Dedifferentiated amniotic fluid mesenchymal stem cell (primary cell): ENCODE data around the gene HM13.
"Not testable (repeated sequence)": the region's sequence is repeated elsewhere in the genome, so short reads cannot be mapped to it uniquely, and the experiment has no call there.

Experiments used
- DNase-seq: peaks from one replicate; pipeline ENCODE4 v3.0.0-alpha.2; 2016; ENCODE audit errors: extremely low spot score

Gene HM13

DNA sequence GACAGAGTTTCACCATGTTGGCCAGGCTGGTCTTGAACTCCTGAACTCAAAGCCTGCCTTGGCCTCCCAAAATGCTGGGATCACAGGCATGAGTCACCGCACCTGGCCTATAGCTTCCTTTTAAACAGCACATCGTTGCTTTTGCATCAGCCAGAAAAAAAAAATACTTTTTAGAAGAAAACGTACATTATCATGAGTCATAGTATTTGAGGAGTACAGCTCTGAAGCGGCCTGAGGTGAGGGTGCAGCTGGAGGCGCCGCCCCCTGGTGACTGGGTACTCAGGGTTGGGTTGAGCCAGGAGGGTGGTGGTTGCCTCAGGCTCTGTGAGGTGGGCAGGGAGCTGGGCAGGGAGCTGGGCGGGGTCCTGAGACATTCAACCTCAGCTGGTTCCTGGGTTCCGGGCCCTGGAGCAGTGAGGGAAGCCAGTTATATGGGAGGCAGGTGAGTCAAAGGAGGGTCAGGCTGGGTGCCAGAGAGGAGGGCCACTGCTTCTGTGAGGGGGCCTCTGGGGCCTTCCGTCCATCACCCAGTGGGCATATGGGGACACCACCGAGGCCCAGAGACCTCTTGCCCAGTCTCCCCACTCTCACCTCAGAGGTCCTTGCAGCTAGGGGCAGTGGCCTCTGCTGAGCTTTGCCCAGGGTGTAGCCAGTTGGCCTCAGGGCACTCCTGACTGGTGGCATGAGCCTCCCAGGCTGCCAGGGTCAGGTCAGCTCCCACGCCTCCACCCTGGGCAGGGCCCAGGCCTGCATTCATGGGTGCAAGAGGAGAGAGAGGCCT, 79.2 kb downstream of the HM13 start:
- DNase-seq, result peak; percentile 43

DNA sequence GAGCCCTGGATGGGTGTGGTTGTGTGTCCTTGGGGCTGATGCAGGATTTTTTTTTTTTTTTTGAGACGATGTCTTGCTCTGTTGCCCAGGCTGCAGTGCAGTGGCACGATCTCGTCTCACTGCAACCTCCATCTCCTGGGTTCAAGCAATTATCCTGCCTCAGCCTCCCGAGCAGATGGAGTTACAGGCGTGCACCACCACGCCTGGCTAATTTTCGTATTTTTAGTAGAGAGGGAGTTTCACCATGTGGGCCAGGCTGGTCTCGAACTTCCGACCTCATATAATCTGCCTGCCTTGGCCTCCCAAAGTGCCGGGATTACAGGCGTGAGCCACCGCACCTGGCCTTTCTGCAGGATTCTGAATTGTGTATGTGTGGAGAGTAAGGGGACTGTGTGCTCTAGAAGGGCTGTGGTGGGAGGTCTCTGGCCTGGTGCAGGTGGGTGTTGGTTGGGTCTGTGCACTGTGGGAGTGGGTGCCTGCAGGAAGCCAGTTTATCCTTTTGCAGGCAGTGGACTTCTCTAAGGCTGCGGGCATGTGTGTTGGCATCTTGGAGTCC, 79.8 kb downstream of the HM13 start:
- no peak for DNase-seq

DNA sequence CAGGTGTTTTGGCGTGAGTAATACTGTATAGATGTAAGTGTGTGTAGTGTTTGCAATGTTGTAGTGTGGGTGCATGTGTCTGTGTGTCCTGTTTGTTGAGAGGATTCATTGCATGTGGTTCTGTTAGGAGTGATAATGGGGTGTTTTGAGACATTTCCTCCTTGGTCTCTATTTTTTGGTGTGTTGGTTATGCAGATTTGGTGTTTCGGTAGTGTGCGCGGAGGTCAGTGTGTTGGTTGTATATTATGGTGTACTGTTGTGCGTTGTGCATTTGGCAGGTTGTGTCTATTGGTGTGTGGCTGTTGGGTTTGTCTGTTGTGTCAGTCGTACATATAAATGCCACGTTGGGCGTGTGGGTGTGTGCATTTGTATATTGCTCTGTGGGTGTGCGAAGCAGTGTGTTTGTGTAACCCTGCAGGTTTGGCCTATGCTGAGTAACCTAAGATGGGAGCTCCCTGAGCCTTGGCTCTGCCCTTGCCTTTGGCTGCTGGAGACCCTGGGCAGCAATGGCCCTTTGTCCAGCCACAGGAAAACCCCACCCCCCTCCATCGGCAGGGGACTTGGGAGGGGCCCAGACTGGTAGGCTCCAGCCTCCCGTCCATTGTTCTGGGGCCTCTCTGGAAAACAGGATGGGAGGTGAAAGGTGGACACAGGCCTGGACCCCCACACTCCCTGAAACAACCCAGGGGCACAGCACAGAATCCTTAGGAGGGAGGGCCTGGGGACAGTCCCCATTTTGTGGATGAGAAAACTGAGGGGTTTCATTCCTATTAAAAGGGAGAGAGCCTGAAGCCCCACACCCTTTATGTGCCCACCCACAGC, 80.5 kb downstream of the HM13 start:
- no peak for DNase-seq

DNA sequence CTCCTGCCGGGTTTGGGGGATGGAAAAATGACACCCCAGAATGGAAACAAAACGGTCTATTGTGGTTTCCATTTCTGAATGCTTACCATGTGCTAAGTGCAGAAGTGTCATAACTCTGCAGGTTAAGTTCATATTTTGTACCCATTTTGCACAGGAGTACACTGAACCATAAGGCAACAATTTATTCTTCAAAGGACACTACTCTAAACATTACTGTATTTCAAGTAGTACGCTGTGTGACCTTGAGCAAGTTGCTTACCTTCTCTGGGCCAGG, 81.1 kb downstream of the HM13 start:
- no peak for DNase-seq

DNA sequence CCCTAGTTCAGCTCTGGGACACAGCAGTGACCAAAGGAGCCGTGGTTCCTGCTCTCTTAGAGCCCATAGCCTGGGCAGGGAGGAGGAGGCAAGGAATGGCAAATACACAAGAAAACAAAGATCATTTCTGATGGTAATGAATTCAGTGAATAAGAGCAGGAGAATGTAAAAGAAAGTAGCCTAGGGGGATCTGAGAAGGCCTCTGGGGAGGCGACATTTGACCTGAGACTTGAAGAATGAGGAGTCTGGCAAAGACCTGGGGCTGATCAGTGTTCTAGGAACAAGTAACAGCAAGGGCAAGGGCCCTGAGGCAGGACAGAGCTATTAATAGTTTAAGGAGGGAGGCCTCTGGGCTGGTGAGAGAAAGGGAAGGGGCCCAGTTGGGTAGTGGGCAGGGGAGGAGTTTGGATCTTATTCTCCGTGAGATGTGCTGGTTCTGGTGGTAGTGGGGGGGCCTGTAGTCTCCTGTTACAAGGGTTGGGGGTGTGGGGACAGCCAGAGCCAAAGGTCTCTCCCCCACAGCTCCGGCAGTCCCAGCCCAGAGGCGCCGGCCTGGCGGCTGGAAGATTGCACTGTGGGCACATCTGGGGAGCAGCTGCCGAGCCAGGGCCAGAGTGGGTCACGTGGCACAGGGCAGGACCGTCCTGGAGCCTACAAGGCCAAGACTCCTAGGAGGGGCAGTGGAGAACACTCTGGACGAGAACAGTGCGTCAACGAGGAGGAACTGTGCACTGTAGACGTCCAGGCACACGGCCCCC, 81.6 kb downstream of the HM13 start:
- peak; percentile 91 for DNase-seq

DNA sequence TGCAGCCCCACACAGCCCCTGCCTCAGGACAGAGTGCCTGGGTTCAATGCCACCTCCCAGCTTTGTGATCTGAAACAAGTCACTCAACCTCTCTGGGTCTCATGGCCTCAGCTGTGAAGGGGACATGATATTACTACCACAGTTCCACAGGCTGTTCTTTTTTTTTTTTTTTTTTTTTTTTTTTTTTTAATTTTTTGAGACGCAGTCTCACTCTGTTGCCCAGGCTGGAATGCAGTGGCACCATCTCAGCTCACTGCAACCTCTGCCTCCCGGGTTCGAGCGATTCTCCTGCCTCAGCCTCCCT, 82.1 kb downstream of the HM13 start:
- DNase-seq, result not testable (repeated sequence)

DNA sequence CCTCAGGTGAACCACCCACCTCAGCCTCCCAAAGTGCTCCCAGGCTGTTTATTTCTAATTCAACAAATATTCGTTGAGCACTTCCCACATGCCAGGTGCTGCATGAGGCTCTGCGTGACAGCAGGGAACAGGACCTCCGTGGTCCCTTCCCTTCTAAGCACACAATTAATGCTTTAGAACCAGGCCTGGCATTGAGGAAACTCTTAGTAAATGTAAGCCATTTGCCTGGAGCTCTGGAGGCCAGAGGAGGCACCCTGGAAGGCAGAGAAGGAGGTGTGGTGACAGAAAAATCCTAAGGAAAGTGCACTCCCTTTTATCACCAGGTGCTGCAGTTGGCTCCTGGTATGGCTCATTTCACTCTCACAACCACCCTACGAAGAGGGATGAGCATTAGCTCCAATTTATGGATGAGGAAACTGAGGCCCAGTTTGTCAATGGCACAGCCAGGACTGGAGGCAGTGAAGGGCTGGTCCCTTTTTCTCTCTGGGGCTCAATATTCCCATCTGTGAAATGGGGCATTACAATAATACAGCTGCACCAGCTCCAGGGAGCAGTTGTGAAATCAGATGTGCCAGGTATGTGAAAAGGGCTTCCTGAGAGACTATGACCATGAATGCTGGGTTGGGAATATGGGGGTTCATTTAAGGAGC, 82.7 kb downstream of the HM13 start:
- DNase-seq, result no peak

DNA sequence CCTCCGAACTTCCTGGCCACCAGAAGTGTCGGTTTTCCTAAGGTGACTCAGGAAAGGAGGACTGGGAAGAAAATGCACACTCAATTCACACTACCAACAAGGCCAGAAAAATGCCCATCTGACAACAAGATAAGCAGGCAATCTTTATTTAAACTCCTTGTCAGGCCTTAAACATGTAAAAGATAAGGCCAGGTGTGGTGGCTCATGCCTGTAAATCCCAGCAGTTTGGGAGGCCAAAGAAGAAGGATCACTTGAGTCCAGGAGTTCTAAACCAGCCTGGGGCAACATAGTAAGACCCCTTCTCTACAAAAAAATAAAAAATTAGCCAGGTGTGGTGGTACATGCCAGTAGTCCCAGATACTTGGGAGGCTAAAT, 83.2 kb downstream of the HM13 start:
- no peak for DNase-seq

DNA sequence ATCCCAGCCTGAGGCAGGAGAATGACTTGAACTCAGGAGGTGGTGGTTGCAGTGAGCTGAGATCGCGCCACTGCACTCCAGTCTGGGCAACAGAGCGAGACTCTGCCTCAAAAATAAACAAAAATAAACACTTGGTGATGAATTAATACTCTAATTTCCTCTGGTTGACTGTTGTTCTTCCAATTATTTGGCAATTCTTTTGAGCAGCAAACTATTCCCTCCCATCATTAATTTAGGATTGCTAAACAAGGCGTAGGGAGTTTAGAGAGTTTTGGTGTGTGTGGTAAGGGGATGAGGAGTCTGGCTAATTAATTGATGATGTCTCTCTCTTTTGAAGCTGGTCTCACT, 88.2 kb downstream of the HM13 start:
- DNase-seq, result no peak

DNA sequence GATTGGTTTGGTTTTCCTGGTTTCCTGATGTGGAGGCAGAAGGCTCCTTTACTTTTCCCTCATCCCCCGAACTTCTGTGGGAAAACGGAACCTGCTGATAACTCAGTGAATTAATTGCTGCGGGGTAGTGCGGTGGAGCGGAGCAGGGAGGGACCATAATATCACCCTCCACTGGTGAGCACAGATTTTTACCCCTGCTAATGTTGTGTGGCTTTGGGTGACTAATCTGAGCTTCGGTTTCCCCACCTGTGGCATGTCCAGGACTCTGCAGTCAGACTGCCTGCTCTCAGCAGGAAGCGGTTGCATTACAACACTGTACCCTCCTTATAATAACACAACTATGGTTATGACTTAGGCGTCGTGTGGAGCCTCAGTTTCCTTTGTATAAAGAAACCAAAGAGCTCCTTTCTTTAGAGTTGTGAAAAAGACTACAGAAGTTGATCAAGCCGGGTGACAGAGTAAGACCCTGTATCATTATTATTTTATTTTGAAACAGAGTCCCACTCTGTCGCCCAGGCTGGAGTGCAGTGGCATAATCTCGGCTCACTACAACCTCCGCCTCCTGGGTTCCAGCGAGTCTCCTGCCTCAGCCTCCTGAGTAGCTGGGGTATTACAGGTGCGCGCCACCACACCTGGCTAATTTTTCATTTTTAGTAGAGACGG, 88.7 kb downstream of the HM13 start:
- DNase-seq, result no peak

DNA sequence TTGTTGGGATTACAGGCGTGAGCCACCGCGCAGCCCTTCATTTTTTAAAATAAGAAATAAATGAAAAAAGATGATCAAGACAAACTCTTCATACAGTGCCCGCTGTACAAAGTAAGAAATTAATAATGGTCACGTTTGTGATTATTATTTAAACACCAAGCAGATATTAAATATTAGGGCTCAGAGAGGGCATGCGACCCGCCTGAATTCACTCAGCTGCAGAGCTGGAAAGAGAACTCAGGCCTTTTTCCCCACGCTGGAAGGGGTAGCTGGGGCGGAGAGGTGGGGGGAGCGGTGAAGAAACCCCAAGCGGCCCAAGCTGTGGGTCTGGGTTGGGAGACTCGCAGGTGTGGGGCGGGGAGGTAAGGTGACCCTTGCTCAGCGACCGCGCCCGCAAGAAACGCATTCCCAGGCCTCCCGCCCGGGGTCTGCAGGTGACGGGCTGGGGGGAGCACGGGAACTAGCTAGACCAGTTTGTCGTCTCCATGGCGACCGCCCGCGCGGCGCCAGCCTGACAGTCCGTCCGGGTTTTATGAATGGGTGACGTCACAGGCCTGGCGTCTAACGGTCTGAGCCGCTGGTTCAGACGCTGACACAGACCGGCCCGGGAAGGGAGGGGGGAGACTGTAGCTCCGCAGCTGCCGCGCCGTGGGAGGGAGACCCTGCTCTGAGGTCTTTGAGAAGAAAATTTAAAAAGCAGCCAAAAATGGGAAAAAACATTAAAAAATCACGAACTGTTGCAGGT, 89.8 kb downstream of the HM13 start:
- DNase-seq, result peak; percentile 87

DNA sequence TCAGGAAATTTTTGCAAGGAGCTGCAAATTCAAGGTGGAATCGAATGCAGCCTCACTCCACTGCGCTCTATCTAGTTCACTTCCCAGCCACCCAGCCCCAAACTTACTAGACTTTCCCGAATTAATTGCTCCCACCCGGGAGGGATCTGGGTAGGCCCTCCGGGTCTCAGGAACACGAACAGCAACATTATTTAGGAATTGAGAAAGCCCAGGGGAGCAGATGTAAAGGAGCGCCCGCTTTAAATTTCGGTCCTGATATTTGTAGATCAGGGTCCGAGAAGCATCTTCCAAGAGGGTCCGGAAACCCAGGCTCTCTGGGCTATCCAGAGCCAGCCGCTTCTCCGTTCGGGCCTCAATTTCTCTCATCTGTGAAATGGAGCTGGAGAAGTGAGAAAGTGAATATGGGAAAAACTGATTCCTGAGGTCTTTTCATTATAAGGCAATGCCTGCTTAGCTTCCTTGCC, 90.4 kb downstream of the HM13 start:
- DNase-seq, result no peak

DNA sequence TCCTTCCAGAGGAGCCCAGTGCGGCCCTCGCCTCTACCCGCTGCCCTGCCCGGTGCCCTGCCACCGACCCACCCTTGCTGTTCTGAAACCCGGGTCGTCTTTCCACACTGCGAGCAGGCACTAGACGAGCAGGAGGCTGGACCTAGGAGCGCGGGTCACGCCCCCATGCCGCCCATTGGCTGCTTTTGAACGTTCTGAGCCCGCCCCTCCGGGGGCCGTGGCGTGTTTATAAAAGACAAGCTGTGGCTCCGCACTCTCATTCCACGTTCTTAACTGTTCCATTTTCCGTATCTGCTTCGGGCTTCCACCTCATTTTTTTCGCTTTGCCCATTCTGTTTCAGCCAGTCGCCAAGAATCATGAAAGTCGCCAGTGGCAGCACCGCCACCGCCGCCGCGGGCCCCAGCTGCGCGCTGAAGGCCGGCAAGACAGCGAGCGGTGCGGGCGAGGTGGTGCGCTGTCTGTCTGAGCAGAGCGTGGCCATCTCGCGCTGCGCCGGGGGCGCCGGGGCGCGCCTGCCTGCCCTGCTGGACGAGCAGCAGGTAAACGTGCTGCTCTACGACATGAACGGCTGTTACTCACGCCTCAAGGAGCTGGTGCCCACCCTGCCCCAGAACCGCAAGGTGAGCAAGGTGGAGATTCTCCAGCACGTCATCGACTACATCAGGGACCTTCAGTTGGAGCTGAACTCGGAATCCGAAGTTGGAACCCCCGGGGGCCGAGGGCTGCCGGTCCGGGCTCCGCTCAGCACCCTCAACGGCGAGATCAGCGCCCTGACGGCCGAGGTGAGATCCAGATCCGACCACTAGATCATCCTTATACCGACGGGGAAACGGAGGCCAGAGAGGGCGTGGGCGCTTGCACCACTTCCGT, 91.0 kb downstream of the HM13 start, which contains the start of gene ID1:
TSS of gene ID1 (plus strand) at position 259 of the 871 bp plus-strand sequence. CDS start at position 358, 99 bp downstream.
- peak; percentile 93 for DNase-seq

DNA sequence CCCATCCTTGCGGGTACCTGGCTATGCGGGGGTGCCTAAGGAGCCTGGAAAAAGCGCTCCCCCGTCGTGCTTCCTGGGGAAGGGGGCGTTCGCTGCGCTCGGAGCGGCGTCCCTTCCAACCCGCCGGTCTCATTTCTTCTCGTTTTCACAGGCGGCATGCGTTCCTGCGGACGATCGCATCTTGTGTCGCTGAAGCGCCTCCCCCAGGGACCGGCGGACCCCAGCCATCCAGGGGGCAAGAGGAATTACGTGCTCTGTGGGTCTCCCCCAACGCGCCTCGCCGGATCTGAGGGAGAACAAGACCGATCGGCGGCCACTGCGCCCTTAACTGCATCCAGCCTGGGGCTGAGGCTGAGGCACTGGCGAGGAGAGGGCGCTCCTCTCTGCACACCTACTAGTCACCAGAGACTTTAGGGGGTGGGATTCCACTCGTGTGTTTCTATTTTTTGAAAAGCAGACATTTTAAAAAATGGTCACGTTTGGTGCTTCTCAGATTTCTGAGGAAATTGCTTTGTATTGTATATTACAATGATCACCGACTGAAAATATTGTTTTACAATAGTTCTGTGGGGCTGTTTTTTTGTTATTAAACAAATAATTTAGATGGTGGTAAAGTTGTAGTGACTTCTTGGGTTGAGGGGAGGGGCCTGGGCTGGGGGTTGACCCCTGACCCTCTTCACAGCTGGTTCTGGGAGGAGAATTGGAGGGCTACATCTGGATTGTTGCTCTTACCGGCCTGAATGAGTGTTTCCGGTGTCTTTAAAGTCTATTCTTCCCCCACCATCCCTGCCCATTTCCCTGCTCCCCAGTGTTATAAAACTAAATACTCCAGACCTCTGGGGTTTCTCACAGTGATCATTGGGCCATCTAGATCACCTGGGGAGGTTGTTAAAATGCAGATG, 91.9 kb downstream of the HM13 start:
- no peak for DNase-seq

DNA sequence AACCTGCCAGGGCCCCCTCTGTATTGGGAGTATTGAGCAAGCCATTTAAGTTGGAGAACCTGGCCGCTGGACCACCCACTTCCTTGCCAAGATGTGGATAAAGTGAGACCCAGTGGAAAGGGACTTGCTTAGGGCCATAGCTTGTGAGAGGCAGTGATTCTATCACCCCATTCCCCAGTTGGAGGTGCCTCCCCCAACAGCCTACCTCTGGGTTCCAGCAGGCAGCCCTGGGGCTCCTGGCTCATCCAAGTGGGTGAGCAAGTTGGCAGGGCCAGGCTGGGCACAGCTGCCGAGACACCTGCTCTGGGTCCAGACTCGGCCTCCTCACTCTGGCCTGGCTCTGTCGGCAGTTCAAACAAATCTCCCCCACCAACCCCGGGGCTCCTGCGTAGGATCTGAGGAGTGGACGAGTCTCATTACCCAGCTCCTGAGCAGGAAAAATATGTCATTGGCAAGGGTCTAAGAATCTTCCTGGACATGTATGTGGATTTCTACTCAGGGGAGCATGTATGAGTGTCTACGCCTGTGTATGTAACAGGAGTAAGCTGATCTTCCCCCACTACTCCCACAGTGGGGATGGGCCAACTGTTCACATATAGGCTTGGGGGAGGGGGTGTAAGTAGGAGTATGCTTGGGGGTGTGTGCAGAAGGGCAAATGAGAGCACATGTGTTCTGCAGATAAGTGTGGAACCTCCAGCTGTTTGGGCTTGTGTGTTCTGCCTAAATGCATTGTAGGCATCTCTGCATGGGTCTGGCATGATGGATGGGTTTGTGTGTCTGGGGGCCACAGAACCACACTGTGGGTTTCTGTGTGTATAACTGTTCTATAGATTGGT, 92.8 kb downstream of the HM13 start:
- no peak for DNase-seq

DNA sequence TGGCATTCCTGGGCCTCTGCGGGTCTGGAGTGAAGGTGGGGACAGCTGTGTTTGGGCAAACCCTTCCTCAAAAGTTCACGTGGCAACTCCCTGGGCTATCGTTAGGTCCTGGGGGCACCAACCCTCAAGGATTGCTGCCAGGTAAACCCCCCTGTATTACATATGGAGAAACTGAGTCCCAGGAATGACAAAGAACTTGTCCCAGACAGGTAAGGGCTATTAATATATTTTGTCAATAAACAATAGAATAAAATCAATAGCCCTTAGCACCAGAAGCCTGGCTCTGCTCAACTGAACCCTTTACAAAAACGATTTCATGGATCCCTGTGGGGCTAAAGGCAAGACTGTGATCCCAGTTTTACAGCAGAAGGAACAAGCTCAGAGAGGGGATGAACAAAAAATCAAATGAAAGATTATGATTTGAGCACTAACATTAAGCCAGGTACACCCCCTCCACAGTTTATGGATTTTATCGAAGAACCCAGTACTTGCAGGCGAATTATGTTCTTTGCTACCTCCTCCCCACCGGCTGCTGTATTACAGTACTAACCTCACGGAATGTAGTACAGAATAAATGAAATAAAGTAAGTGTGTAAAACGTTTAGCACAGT, 93.5 kb downstream of the HM13 start:
- DNase-seq, result no peak

DNA sequence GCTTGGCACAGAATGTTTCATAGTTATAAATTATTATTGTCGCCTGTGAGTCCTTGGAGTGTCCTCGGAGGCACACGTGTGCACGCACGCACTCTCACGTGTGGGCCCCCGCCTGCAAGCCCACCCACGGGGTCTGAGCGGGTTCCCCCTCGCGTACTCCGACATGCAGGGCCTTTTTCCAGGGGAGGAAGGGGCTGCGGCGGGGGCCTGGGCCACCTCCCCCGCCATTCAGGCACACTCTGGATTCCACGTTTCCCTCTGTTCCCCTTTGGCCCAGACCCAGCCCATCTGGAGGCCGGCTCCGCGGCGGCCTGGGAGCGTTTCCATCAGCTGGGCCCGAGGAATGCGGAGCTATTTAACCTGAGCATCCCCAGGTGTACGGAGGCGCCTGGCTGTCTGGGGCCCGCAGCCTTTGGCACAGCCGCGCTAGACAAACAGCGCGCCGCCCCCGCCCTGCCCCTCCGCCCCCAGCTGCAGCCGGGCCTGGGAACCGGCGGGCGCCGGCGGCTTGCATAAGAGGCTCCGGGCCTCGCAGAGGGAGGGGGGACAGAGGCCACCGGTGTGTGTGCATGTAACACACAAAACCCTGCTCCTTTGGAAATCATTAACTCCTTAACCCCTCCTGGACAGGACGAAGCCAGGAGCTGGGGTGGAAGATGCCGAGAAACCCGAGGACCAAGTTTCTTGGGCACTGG, 94.2 kb downstream of the HM13 start:
- no peak for DNase-seq
